Mesendoderm (in vitro differentiated cells): ENCODE data around the gene RPL5.

Experiments
- DNase-seq: peaks from one replicate; pipeline ENCODE4 v3.0.0; 2013
- H2AK5ac ChIP-seq: 2 replicates; pipeline ENCODE4 v1.6.1; 2013; ENCODE audit warnings: low read length, inconsistent platforms
- H2BK120ac ChIP-seq: 2 replicates; pipeline ENCODE4 v1.6.1; 2013; ENCODE audit warnings: low read depth, mild to moderate bottlenecking, low read length, moderate library complexity, mixed read lengths
- H2BK15ac ChIP-seq: replicated peaks from 2 replicates; pipeline ENCODE4 v1.6.1; 2013; ENCODE audit warnings: low read depth, mild to moderate bottlenecking, moderate library complexity
- H2BK5ac ChIP-seq: 2 replicates; pipeline ENCODE4 v1.6.1; 2013; ENCODE audit warnings: low read length, inconsistent platforms
- H3K18ac ChIP-seq: 2 replicates; pipeline ENCODE4 v1.6.1; 2013; ENCODE audit warnings: mild to moderate bottlenecking, low read length, mixed read lengths
- H3K23ac ChIP-seq: one replicate; pipeline ENCODE4 v1.6.1; 2013; ENCODE audit warnings: low read length
- H3K27ac ChIP-seq: 2 replicates; pipeline ENCODE4 v1.5.1; 2013; ENCODE audit warnings: low read depth, mild to moderate bottlenecking, inconsistent platforms, low read length, moderate library complexity
- H3K27me3 ChIP-seq: 2 replicates; pipeline ENCODE4 v1.6.1; 2013; ENCODE audit warnings: low read length, control low read depth, mild to moderate bottlenecking, inconsistent platforms; ENCODE audit not compliant: insufficient read depth, poor library complexity
- H3K36me3 ChIP-seq: 2 replicates; pipeline ENCODE4 v1.6.1; 2013; ENCODE audit warnings: low read length, inconsistent platforms; ENCODE audit not compliant: control insufficient read depth, insufficient read depth
- H3K4ac ChIP-seq: one replicate; pipeline ENCODE4 v1.6.1; 2013; ENCODE audit warnings: low read depth, mild to moderate bottlenecking, low read length, moderate library complexity
- H3K4me1 ChIP-seq: 2 replicates; pipeline ENCODE4 v1.6.1; 2013; ENCODE audit warnings: low read depth, low read length, inconsistent platforms; ENCODE audit not compliant: control insufficient read depth
- H3K4me2 ChIP-seq: 2 replicates; pipeline ENCODE4 v1.6.1; 2013; ENCODE audit warnings: low read length
- H3K4me3 ChIP-seq: 2 replicates; pipeline ENCODE4 v1.5.1; 2013; ENCODE audit warnings: mild to moderate bottlenecking, low read length
- H3K56ac ChIP-seq: one replicate; pipeline ENCODE4 v1.6.1; 2013; ENCODE audit warnings: low read length
- H3K79me1 ChIP-seq: 2 replicates; pipeline ENCODE4 v1.6.1; 2013; ENCODE audit warnings: low read length, inconsistent platforms
- H3K79me2 ChIP-seq: 2 replicates; pipeline ENCODE4 v1.6.1; 2013; ENCODE audit warnings: mild to moderate bottlenecking, low read length; ENCODE audit not compliant: control insufficient read depth, insufficient read depth
- H3K9ac ChIP-seq: 2 replicates; pipeline ENCODE4 v1.6.1; 2013; ENCODE audit warnings: low read length, inconsistent platforms
- H4K5ac ChIP-seq: one replicate; pipeline ENCODE4 v1.6.1; 2013; ENCODE audit warnings: low read length
- H4K8ac ChIP-seq: one replicate; pipeline ENCODE4 v1.6.1; 2013; ENCODE audit warnings: low read depth, mild to moderate bottlenecking, control low read depth, low read length, moderate library complexity
- WGBS: extraction: QIAGEN DNeasy Blood & Tissue Kit; methylation state at CpG from one replicate; pipeline ENCODE4 v1.1.7; 2013; ENCODE audit warnings: low lambda C conversion rate, missing lambda C conversion rate; ENCODE audit not compliant: insufficient coverage; ENCODE audit errors: extremely low coverage; 5-methylcytosine and 5-hydroxymethylcytosine counted together

RPL5 gene

DNA sequence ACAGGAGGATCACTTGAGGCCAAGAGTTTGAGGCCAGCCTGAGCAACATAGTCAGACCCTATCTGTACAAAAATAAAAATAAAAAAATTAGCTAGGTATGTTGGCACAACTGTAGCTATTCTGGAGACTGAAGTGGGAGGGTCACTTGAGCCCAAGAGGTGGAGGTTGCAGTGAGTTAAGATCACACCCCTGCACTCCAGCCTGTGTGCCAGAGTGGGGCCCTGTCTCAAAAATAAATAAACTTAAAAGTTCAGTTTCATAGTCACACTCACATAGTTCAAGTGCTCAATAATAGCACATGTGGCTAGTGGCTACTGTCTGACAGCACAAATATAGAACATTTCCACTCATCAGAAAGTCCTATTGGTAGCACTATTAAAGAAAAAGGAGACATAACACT lies 41.8 kb upstream of the RPL5 start:
- Histone ChIP-seq H3K9ac (no peak overlapping the region), H2BK15ac (no peak overlapping the region), H2AK5ac (no peak overlapping the region), H3K36me3 (no peaks in the 10 kb centered on the region), H3K79me1 (no peaks in the 10 kb centered on the region), H3K18ac (no peak overlapping the region), H3K4ac (no peak overlapping the region), H3K27me3 (no peaks in the 10 kb centered on the region), H3K79me2 (no peaks in the 10 kb centered on the region), H4K8ac (no peak overlapping the region), H3K56ac (no peak overlapping the region), H2BK5ac (no peak overlapping the region), H3K4me3 (no peak overlapping the region), H2BK120ac (no peak overlapping the region), H4K5ac (no peak overlapping the region), H3K27ac (no peak overlapping the region), H3K4me1 (peaks cover 2% of the 10 kb centered on the region), H3K23ac (no peak overlapping the region), H3K4me2 (no peak overlapping the region)
- no peak for DNase-seq

DNA sequence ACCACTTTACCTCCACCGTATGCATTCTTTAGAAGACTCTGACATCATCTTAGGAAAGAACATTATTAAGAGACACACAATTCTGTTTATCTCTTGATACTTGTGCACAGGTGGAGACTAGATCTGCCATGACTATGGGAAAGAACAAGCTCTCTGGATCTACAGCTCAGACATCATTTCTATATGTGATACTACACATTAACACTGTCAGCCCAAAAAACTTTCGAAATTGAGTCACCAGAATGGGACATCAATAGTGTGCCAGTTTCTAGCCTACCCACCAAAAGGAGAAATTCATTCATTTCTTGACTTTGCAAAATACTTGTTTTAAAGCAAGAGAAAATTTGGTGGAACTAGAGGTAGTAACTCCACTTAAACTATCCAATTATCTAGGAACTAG lies 41.0 kb upstream of the RPL5 start:
- Histone ChIP-seq H2BK15ac (no peak overlapping the region), H4K5ac (no peak overlapping the region), H2AK5ac (no peak overlapping the region), H2BK5ac (no peak overlapping the region), H3K79me2 (no peaks in the 10 kb centered on the region), H3K4me3 (no peak overlapping the region), H3K79me1 (no peaks in the 10 kb centered on the region), H3K18ac (no peak overlapping the region), H3K9ac (no peak overlapping the region), H3K4ac (no peak overlapping the region), H4K8ac (no peak overlapping the region), H3K23ac (no peak overlapping the region), H3K56ac (no peak overlapping the region), H3K27me3 (no peaks in the 10 kb centered on the region), H3K4me2 (no peak overlapping the region), H3K27ac (no peak overlapping the region), H3K4me1 (peaks cover 2% of the 10 kb centered on the region), H3K36me3 (no peaks in the 10 kb centered on the region), H2BK120ac (no peak overlapping the region)
- DNase-seq = no peak
- WGBS = no CpG with 5 or more reads among the region's 2 CpGs

DNA sequence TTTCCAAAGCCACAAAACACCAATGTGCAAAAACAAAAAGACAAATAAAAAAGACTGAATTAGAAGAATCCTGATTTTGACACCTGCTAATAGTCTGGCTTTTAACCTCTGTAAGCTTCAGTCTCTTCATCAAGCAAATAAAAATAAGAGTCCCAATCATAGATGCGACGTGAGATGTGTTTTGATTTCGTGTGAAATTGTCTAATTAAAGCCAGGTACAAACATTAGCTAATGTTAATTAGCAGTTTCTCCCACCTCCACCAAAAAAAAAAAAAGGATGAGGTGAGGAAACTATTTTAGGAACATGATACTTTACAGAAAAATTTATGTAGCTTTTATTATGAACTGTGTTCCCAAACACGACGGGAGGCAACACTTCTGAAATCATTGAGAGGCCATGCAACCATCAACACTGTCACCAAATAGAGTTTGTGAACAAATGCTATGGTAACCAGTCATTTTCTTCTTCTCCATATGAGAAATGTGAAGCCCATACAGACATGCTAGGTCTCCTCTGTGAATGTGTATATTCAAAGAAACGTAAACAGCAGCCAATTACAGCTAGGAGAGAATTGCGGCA lies 40.3 kb upstream of the RPL5 start:
- H2BK15ac ChIP-seq = no peak overlapping the region
- H3K4me3 ChIP-seq = no peak overlapping the region
- H3K4ac ChIP-seq = no peak overlapping the region
- H3K4me2 ChIP-seq = no peak overlapping the region
- no peaks in the 10 kb centered on the region for H3K27me3 ChIP-seq
- no peaks in the 10 kb centered on the region for H3K79me1 ChIP-seq
- H3K18ac ChIP-seq = no peak overlapping the region
- no peak overlapping the region for H3K9ac ChIP-seq
- no peak overlapping the region for H3K56ac ChIP-seq
- peak; percentile 45 for DNase-seq
- no peak overlapping the region for H4K8ac ChIP-seq
- H2BK5ac ChIP-seq = no peak overlapping the region
- WGBS = no CpG with 5 or more reads among the region's 7 CpGs
- H3K36me3 ChIP-seq = no peaks in the 10 kb centered on the region
- H3K27ac ChIP-seq = no peak overlapping the region
- H3K79me2 ChIP-seq = no peaks in the 10 kb centered on the region
- peaks cover 2% of the 10 kb centered on the region for H3K4me1 ChIP-seq
- no peak overlapping the region for H3K23ac ChIP-seq
- H2AK5ac ChIP-seq = no peak overlapping the region
- H2BK120ac ChIP-seq = no peak overlapping the region
- no peak overlapping the region for H4K5ac ChIP-seq

DNA sequence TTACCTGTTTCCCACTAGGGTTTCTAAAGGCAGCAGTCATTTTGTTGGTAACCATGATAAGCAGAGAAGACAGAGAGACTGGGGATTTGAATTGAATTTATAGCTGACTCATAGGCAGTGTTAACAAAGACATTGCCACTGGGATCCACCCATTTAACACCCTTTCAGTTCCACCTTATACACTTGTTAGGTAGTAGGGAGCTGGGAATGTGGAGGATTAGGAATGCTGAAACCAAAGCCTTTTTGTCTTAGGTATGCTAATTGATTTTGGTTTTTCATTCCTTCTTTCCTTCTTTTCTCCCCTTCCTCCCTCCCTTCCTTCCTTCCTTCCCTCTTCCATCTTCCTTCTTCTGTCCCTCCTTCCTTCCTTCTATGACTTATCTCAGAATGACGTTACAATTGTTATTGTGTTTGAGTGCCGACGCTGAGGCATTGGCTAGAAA lies 39.5 kb upstream of the RPL5 start:
- DNase-seq = peak; percentile 89
- no peak overlapping the region for H3K18ac ChIP-seq
- WGBS = no CpG with 5 or more reads among the region's 3 CpGs
- no peak overlapping the region for H3K4me3 ChIP-seq
- H3K4ac ChIP-seq = no peak overlapping the region
- no peak overlapping the region for H3K27ac ChIP-seq
- no peaks in the 10 kb centered on the region for H3K36me3 ChIP-seq
- H2BK5ac ChIP-seq = no peak overlapping the region
- H3K23ac ChIP-seq = no peak overlapping the region
- no peak overlapping the region for H2AK5ac ChIP-seq
- no peak overlapping the region for H3K9ac ChIP-seq
- no peak overlapping the region for H3K56ac ChIP-seq
- no peak overlapping the region for H2BK15ac ChIP-seq
- H3K27me3 ChIP-seq = no peaks in the 10 kb centered on the region
- H4K8ac ChIP-seq = no peak overlapping the region
- H3K4me1 ChIP-seq = peaks cover 2% of the 10 kb centered on the region
- H3K4me2 ChIP-seq = no peak overlapping the region
- H4K5ac ChIP-seq = no peak overlapping the region
- H2BK120ac ChIP-seq = no peak overlapping the region
- H3K79me1 ChIP-seq = no peaks in the 10 kb centered on the region
- no peaks in the 10 kb centered on the region for H3K79me2 ChIP-seq

DNA sequence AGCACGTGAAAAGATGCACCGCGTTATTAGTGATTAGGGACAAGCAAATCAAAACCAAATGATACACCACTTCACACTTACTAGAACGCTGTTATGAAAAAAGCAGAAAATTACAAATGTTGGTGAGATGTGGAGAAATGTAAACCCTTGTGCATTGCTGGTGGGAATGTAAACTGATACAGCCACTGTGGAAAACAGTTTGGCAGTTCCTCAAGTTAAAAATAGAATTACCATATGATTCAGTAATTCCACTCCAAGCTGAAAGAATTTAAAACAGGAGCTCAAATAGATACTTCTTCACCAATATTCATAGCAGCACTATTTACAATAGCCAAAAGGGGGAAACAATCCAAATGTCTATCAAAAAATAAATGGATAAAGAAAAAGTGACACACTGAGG lies 36.7 kb upstream of the RPL5 start:
- no peak overlapping the region for H4K8ac ChIP-seq
- DNase-seq = no peak
- H3K79me1 ChIP-seq = no peaks in the 10 kb centered on the region
- H3K56ac ChIP-seq = no peak overlapping the region
- no peak overlapping the region for H3K27ac ChIP-seq
- no peaks in the 10 kb centered on the region for H3K36me3 ChIP-seq
- no CpG with 5 or more reads among the region's 4 CpGs for WGBS
- no peak overlapping the region for H3K23ac ChIP-seq
- no peak overlapping the region for H2AK5ac ChIP-seq
- no peak overlapping the region for H3K9ac ChIP-seq
- no peak overlapping the region for H3K4ac ChIP-seq
- H2BK5ac ChIP-seq = no peak overlapping the region
- H2BK120ac ChIP-seq = no peak overlapping the region
- no peak overlapping the region for H3K18ac ChIP-seq
- H3K27me3 ChIP-seq = no peaks in the 10 kb centered on the region
- H3K4me2 ChIP-seq = no peak overlapping the region
- peaks cover 2% of the 10 kb centered on the region for H3K4me1 ChIP-seq
- H3K4me3 ChIP-seq = no peak overlapping the region
- H4K5ac ChIP-seq = no peak overlapping the region
- no peak overlapping the region for H2BK15ac ChIP-seq
- H3K79me2 ChIP-seq = no peaks in the 10 kb centered on the region

DNA sequence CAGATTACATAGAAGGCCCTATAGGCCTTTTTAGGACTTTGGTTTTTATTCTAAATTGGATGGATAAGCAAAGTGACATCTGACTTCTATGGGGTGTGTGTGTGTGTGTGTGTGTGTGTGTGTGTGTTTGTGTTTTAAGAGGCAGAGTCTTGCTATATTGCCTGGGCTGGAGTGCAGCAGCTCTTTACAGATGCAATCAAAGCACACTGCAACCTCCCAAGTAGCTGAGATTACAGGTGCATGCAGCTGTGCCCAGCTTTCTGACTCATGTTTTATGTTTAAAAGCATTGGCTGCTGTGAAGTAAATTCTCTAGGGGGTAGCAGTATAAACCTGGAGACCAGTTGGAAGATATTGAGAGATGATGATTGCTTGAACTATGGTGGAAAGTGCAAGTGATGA lies 34.5 kb upstream of the RPL5 start:
- H2AK5ac ChIP-seq = no peak overlapping the region
- H3K4me3 ChIP-seq = no peak overlapping the region
- no peak overlapping the region for H4K8ac ChIP-seq
- no peak overlapping the region for H3K27ac ChIP-seq
- peaks cover 2% of the 10 kb centered on the region for H3K4me1 ChIP-seq
- no peak overlapping the region for H3K9ac ChIP-seq
- H3K4ac ChIP-seq = no peak overlapping the region
- no peaks in the 10 kb centered on the region for H3K79me2 ChIP-seq
- no peak overlapping the region for H2BK15ac ChIP-seq
- no peak overlapping the region for H3K18ac ChIP-seq
- H2BK120ac ChIP-seq = no peak overlapping the region
- no peaks in the 10 kb centered on the region for H3K36me3 ChIP-seq
- H2BK5ac ChIP-seq = no peak overlapping the region
- no peak overlapping the region for H3K4me2 ChIP-seq
- H3K27me3 ChIP-seq = no peaks in the 10 kb centered on the region
- H3K79me1 ChIP-seq = no peaks in the 10 kb centered on the region
- no peak for DNase-seq
- H3K23ac ChIP-seq = no peak overlapping the region
- no peak overlapping the region for H3K56ac ChIP-seq
- H4K5ac ChIP-seq = no peak overlapping the region
